PC-9 (cell line): ENCODE data around the gene DLG1. TPM values are rescaled to one million over a fixed set of nuclear protein-coding genes. Genes with fewer than 3 reads are reported as not detected.
"Not testable (repeated sequence)": the region's sequence is repeated elsewhere in the genome, so short reads cannot be mapped to it uniquely, and the experiment has no call there.

ENCODE experiments used
- BruUV-seq: library from RNA; stranded (reverse); fragments of 400-500 nt; replicated peaks from 2 replicates; lab custom pipeline; 2021; lab: Mats Ljungman, UMichigan
- CTCF ChIA-PET: fragments of 300-600 bp; sonication (Branson Sonifier 250); formaldehyde crosslinking; loops from one replicate; lab custom pipeline; 2022; ENCODE audit warnings: antibody characterized with exemption; lab: Charles Lee
- POLR2A ChIA-PET: fragments of 300-600 bp; sonication (Branson Sonifier 250); formaldehyde crosslinking; loops from one replicate; lab custom pipeline; 2022; ENCODE audit warnings: antibody characterized with exemption; ENCODE audit not compliant: unreplicated experiment; lab: Charles Lee
- DNase-seq, 2 experiments: peaks; one replicate each; pipeline versions ENCODE4 v3.0.0 to v3.0.0-alpha.2; 2015 to 2022; ENCODE audit warnings: mixed read lengths in 1 of 2
- H2AFZ ChIP-seq: fragments of 200-600 bp; sonication (generic); 2 replicates; pipeline ENCODE4 v1.8.1; 2017; ENCODE audit warnings: antibody characterized with exemption
- H3F3A ChIP-seq: fragments of 200-600 bp; sonication (generic); 2 replicates; pipeline ENCODE4 v1.8.1; 2017; ENCODE audit warnings: antibody characterized with exemption, mild to moderate bottlenecking, low read depth; ENCODE audit not compliant: insufficient read depth
- H3K27ac ChIP-seq: fragments of 200-600 bp; sonication (generic); 2 replicates; pipeline ENCODE4 v1.6.1; 2016; ENCODE audit warnings: mixed run types
- H3K27me3 ChIP-seq: fragments of 200-600 bp; sonication (generic); 2 replicates; pipeline ENCODE4 v1.6.1; 2016; ENCODE audit warnings: low read depth, mixed run types; ENCODE audit not compliant: insufficient read depth
- H3K36me3 ChIP-seq: fragments of 200-600 bp; sonication (generic); 2 replicates; pipeline ENCODE4 v1.6.1; 2016; ENCODE audit warnings: low read depth, mixed run types
- H3K4me1 ChIP-seq: fragments of 200-600 bp; sonication (generic); replicated peaks from 2 replicates; pipeline ENCODE4 v1.6.1; 2016; ENCODE audit warnings: mixed run types; ENCODE audit not compliant: insufficient read depth
- H3K4me2 ChIP-seq: fragments of 200-600 bp; sonication (generic); 2 replicates; pipeline ENCODE4 v1.6.1; 2017; ENCODE audit warnings: mixed run types
- H3K4me3 ChIP-seq: fragments of 200-600 bp; sonication (generic); 2 replicates; pipeline ENCODE4 v1.6.1; 2016; ENCODE audit warnings: mixed run types
- H3K79me2 ChIP-seq: fragments of 200-600 bp; sonication (generic); 2 replicates; pipeline ENCODE4 v1.6.1; 2017; ENCODE audit warnings: low read depth, mixed run types
- H3K9me2 ChIP-seq: fragments of 200-600 bp; sonication (generic); 2 replicates; pipeline ENCODE4 v1.8.1; 2017; ENCODE audit warnings: mild to moderate bottlenecking; ENCODE audit not compliant: insufficient read depth
- H3K9me3 ChIP-seq: fragments of 200-600 bp; sonication (generic); 2 replicates; pipeline ENCODE4 v1.8.1; 2016; ENCODE audit warnings: low read depth; ENCODE audit not compliant: insufficient read depth
- H4K20me1 ChIP-seq: fragments of 200-600 bp; sonication (generic); 2 replicates; pipeline ENCODE4 v1.8.1; 2017; ENCODE audit not compliant: insufficient read depth
- CTCF ChIP-seq: fragments of 200-600 bp; sonication (generic); conservative IDR thresholded peaks from 2 replicates; pipeline ENCODE4 v1.6.1; 2017; ENCODE audit warnings: mixed run types, antibody characterized with exemption, mild to moderate bottlenecking, moderate library complexity
- EZH2 ChIP-seq: fragments of 200-600 bp; sonication (generic); IDR thresholded peaks from 2 replicates; pipeline ENCODE4 v1.8.0; 2017; ENCODE audit warnings: antibody characterized with exemption, low read depth
- intact Hi-C: fragments of 100-400 bp; cut with micrococcal nuclease; formaldehyde crosslinking; loops from one replicate; pipeline ENCODE4 v1.10.0; 2022; ENCODE audit not compliant: unreplicated experiment
- total RNA-seq: library from RNA; stranded (reverse); gene quantifications from 2 replicates; pipeline ENCODE4 v1.2.3, GENCODE V29; 2021

DLG1 gene
- total RNA-seq, 1 experiment from 2014 or later: 201 TPM

- TF ChIP-seq CTCF (no peak), EZH2 (no peak)
- Histone ChIP-seq H3K9me3 (no peaks in the 10 kb centered on the region), H3K9me2 (no peaks in the 10 kb centered on the region), H4K20me1 (peaks cover 85% of the 10 kb centered on the region), H3K4me3 (no peak overlapping the region), H3F3A (peaks cover 68% of the 10 kb centered on the region), H2AFZ (no peak overlapping the region), H3K27me3 (no peaks in the 10 kb centered on the region), H3K4me2 (no peak overlapping the region), H3K79me2 (peaks cover 99% of the 10 kb centered on the region), H3K4me1 (no peaks in the 10 kb centered on the region), H3K27ac (no peak overlapping the region), H3K36me3 (peaks cover 14% of the 10 kb centered on the region; the same call in 1 of the 2 replicates)
- ChIA-PET POLR2A (no interaction called here), CTCF (no interaction called here)
- BruUV-seq: no TSS peak
- DNase-seq: no peak
- intact Hi-C loops: no loop called here
Observed at GRCh38 chr3:197196192-197196591, 102.2 kb downstream of the DLG1 start.

GRCh38 chr3:197195326-197195725 is 103.1 kb downstream of the DLG1 start:
- BruUV-seq: no TSS peak
- Histone ChIP-seq H2AFZ (no peak overlapping the region), H3K79me2 (peaks cover 95% of the 10 kb centered on the region), H3K9me3 (no peaks in the 10 kb centered on the region), H3K36me3 (peaks cover 14% of the 10 kb centered on the region; the same call in 1 of the 2 replicates), H3K27ac (no peak overlapping the region), H3K4me1 (no peaks in the 10 kb centered on the region; the same call in 1 of the 2 replicates), H4K20me1 (peaks cover 78% of the 10 kb centered on the region), H3K27me3 (no peaks in the 10 kb centered on the region), H3F3A (peaks cover 77% of the 10 kb centered on the region), H3K4me2 (no peak overlapping the region), H3K9me2 (no peaks in the 10 kb centered on the region), H3K4me3 (no peak overlapping the region)
- POLR2A ChIA-PET: no interaction called here
- DNase-seq: no peak
- TF ChIP-seq EZH2: no peak
- no peak for TF ChIP-seq CTCF
- intact Hi-C loops: no loop called here
- CTCF ChIA-PET: no interaction called here

DNA sequence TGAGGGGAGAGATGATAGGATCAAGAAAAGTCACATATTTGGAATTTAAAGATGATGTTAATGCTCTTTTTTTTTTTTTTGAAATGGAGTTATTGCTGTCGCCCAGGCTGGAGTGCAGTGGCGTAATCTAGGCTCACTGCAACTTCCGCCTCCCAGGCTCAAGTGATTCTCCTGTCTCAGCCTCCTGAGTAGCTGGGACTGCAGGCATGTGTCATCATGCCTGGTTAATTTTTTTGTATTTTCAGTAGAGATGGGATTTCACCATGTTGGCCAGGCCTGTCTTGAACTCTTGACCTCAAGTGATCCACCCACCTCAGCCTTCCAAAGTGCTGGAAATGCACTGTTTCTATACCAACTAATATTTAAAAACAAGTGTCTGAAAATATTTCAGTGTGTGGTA is 104.7 kb downstream of the DLG1 start:
- CTCF ChIA-PET, H3K9me3 ChIP-seq, H3K4me3 ChIP-seq, intact Hi-C loops, H3K27ac ChIP-seq, POLR2A ChIA-PET, H2AFZ ChIP-seq, DNase-seq, H3K9me2 ChIP-seq, H3K27me3 ChIP-seq, H3K4me2 ChIP-seq: not testable (repeated sequence)
- peaks cover 14% of the 10 kb centered on the region; the same call in 1 of the 2 replicates for H3K36me3 ChIP-seq
- peaks cover 15% of the 10 kb centered on the region for H3K4me1 ChIP-seq
- peaks cover 94% of the 10 kb centered on the region for H3K79me2 ChIP-seq
- peaks cover 81% of the 10 kb centered on the region for H4K20me1 ChIP-seq
- H3F3A ChIP-seq: peaks cover 86% of the 10 kb centered on the region
- TSS peak; percentile 35 for BruUV-seq

- Histone ChIP-seq H3K4me3 (no peak overlapping the region), H3K27me3 (no peaks in the 10 kb centered on the region), H2AFZ (no peak overlapping the region), H3K27ac (no peak overlapping the region), H4K20me1 (peaks cover 78% of the 10 kb centered on the region), H3K9me2 (no peaks in the 10 kb centered on the region), H3K9me3 (no peaks in the 10 kb centered on the region), H3K79me2 (peaks cover 93% of the 10 kb centered on the region), H3F3A (peaks cover 88% of the 10 kb centered on the region), H3K4me2 (no peak overlapping the region), H3K4me1 (peaks cover 16% of the 10 kb centered on the region), H3K36me3 (peaks cover 14% of the 10 kb centered on the region; the same call in 1 of the 2 replicates)
- intact Hi-C loops: no loop called here
- BruUV-seq: no TSS peak
- TF ChIP-seq EZH2: no peak
- TF ChIP-seq CTCF: no peak
- no peak for DNase-seq
- CTCF ChIA-PET: no interaction called here
- POLR2A ChIA-PET: interaction anchor here (0.6 kb wide), 1 partner anchor 21 kb away, joined by 3 read pairs; no protein-coding TSS in a partner anchor
Observed at GRCh38 chr3:197191897-197192296, 106.5 kb downstream of the DLG1 start.
